Measurements from ENCODE around the gene LPIN2.
"Not testable (repeated sequence)": the region's sequence is repeated elsewhere in the genome, so short reads cannot be mapped to it uniquely, and the experiment has no call there.

The LPIN2 gene

GRCh38 chr18:3013024-3013804, at the start of gene LPIN2:
Gene LPIN2, minus strand, starts transcription at chr18:3013144. Its CDS starts 52,304 bp downstream, at chr18:2960840.
- peak; percentile 97 for DNase-seq

GRCh38 chr18:3061581-3062312, 48.8 kb upstream of the LPIN2 start:
- peak; percentile 33 for DNase-seq

GRCh38 chr18:3060667-3061580, 48.0 kb upstream of the LPIN2 start:
- DNase-seq = peak; percentile 53

- DNase-seq = no peak
These were observed 46.3 kb upstream of the LPIN2 start for GRCh38 chr18:3059272-3059671.

- no peak for DNase-seq
These were observed 45.6 kb upstream of the LPIN2 start for GRCh38 chr18:3058328-3059191.

- no peak for DNase-seq
These were observed 44.6 kb upstream of the LPIN2 start for GRCh38 chr18:3057526-3057925.

- DNase-seq = no peak
These were observed 43.4 kb upstream of the LPIN2 start for GRCh38 chr18:3056311-3056710.

GRCh38 chr18:3055816-3056215, 42.9 kb upstream of the LPIN2 start:
- no peak for DNase-seq

GRCh38 chr18:3055186-3055728, 42.3 kb upstream of the LPIN2 start:
- DNase-seq = no peak

GRCh38 chr18:3054780-3055179, 41.8 kb upstream of the LPIN2 start:
- no peak for DNase-seq

GRCh38 chr18:3054214-3054613, 41.3 kb upstream of the LPIN2 start:
- DNase-seq = no peak

- DNase-seq = no peak
These were observed 40.1 kb upstream of the LPIN2 start for GRCh38 chr18:3053081-3053480.

- no peak for DNase-seq
These were observed 39.4 kb upstream of the LPIN2 start for GRCh38 chr18:3052411-3052758.

- DNase-seq = no peak
These were observed 38.9 kb upstream of the LPIN2 start for GRCh38 chr18:3051718-3052410.

- DNase-seq = not testable (repeated sequence)
These were observed 37.0 kb upstream of the LPIN2 start for GRCh38 chr18:3049897-3050454.

GRCh38 chr18:3048820-3049349, 35.9 kb upstream of the LPIN2 start:
- DNase-seq = no peak

- no peak for DNase-seq
These were observed 35.2 kb upstream of the LPIN2 start for GRCh38 chr18:3048121-3048520.

GRCh38 chr18:3046216-3046808, 33.4 kb upstream of the LPIN2 start:
- DNase-seq = no peak

GRCh38 chr18:3044931-3045698, 32.2 kb upstream of the LPIN2 start:
- DNase-seq = no peak

- no peak for DNase-seq
These were observed 29.4 kb upstream of the LPIN2 start for GRCh38 chr18:3042379-3042778.
